DMS 273 treated with DMSO at 0.1 percent for 48 hours (cell line): ENCODE measurements around the gene TREML2.
"Not testable (repeated sequence)": the region's sequence is repeated elsewhere in the genome, so short reads cannot be mapped to it uniquely, and the experiment has no call there.

Experiments
- DNase-seq: peaks from one replicate; lab custom pipeline; 2025; lab: John Stamatoyannopoulos, UW

TREML2 gene

DNA sequence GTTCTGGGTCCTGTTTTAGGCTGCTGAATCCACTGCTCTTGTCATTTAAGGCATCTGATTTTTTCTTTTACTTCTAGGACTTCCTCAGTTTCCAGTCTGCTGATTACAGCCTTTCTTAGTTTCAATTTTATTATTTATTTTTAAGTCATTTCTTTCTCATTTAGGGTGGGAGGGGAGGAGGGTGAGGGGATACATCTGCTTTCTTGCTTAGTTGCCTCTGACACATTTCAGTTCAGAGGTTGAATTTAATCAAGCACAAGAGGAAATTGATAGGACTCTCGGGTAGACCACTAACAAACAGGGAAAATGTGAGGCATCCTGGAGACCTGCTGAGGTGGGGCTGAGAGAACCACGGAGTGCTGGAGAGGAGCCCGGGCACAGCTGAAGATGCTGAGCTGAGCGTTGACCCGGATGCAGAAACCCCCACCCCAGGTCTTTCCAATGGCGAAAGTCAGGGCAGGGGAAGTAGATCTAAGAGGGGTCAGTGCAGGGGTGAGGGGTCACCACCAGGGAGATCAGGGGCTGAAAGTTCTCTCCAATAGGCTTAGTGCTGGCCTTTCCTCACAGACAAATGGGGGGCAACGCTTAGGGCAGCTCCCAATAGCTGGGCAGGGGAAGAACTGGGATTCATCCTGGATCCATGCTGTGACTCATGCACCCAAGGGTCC, 7.6 kb upstream of the TREML2 start:
- DNase-seq: no peak

DNA sequence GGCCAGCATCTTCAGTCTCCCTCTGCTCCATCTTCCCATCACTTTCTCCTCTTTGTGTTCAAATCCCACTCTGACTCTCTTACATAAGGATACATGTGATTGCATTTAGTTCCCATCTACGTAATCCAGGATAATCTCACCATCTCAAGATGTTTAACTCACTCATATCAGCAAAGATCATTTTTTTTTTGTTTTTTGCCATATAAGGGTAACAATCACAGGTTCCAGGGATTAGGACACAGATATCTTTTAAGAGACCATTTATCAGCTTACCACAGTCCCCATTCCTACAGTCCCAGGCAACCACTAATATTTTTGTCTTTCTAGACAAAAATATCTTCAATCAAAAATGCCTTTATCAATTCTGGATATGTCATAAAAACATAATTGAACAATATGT, 3.2 kb upstream of the TREML2 start:
- DNase-seq: no peak

DNA sequence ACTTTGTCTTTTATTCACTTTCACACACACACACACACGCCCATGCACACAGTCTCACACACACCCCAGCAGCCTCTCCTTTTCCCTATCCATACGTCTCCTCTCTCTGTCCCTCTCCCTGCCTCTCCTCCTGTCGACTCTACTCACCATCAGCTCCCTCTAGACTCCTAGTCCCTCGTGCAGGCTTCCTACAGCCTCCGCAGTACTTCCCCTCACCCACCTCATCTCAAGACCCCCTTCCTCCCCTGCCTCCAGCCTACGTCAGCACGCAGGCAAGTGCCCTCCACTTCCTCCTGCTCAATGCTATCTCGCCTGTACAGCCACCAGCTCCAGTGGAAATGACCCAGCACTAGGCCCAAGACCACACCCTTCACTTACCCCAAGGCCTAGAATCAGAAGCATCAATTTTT, 820 bp upstream of the TREML2 start:
- no peak for DNase-seq

DNA sequence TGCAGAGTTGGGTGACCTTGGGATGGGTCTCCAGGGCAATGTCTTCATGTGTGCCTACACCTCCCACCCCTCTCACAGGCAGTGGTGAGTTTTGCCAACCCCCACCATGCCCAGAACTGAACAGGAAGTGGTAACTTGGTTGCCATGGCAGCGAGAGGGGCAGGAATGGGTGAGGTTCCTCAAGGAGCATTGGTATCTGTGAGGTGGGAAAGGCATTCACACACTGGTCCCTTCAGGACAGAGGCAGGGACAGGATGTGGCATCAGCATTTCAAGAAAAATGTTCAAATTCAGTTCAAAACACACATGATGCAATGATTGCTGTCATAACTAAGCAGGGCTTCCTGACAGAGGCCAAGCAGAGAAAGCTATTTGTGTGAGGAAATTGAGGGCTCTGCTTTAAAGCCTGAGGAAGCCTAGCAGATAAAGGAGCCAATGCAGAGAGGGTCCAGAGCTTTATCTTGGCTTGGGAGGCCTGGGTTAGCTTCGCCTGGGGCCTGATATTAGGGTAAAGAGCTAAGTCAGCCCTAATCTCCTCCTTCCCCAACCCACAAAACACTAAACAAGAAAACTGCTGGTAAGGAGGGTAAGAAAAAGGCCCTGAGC, 551 bp downstream of the TREML2 start:
- DNase-seq: no peak

DNA sequence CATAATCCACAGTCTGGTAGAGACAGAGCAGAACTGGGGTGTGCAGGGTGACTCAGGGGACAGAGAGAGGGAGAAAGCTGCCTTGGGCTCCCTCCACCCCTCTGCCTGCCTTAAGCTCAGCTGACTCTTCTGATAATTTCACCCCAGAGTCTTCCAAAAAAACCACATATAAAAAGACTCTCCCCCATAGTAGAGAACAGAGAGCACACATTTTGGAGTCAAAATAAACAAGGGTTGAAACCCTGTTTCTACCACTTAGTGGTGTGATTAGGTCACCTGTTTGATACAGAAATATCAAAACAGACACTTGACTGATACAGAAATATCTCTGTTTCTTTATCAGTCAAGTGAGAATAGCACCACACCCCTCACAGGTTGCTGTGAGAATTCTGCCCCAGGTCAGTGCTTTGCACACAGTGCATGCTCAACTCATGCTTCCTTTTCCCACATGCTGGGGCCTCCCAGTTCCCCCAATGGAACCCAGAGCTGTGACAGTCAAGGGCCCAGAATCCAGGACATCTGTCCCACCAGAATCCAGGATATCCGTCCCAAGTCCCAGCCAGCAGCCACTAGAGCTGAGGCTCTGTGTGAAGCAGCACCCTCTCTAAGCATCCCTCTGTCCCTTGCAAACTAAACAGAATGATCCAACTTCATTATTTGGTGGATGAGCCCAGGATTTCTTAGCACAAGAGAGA, 1.2 kb downstream of the TREML2 start:
- no peak for DNase-seq

DNA sequence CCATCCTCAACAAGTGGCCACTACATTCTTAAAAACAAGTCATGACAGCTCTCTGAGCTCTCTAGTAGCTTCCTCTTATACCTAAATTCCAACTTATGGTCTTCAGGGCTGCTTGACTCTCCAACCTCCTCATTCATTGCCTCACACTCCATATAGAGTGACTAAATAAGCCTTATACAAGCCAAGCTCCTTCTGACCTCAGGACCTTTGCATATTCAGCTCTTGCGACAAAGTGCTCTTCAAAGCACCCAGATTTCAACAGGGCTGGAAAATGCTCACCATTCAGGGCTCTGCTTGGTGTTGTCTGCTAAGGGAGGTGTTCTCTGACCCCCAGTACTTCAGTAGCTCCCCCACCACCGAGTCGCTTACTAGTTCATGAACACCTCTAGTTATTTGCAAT, 3.7 kb downstream of the TREML2 start:
- DNase-seq: no peak

DNA sequence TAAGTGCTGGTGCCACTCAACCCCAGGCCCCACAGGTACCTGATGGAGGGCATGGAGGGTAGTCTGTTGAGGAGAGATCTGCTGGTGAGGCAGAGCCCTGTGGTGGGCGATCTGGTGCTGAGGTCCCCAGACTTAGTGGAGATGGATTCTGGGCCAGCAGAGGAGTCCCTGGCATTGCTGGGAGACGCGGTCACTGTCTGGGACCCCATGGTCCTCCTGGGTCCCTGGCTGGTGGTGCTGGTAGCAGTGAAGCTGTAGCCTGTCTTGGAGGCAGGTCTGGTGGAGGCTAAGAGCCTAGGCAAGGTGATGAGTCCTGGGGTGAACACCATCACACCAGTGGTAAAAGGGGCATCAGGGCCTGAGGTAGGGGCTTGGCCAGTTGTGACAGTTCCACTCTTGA, 6.6 kb downstream of the TREML2 start:
- DNase-seq: no peak

DNA sequence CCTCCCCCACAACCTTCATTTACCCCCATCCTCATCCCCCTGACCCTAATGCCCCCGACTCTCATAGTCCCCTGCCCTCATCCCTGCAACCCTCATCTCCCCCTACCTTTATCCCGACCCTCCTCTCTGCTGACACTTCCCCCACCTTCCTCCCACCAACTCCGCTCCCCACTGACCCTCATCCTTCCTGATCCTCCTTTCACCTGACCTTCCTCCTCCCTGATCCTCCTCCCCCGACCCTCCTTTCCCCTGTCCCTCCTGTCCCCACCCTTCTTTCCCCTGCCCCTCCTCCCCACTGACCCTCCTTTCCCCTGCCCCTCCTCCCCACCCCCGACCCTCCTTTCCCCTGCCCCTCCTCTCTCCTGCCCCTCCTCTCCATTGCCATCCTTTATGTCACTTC, 7.1 kb downstream of the TREML2 start:
- DNase-seq: no peak

DNA sequence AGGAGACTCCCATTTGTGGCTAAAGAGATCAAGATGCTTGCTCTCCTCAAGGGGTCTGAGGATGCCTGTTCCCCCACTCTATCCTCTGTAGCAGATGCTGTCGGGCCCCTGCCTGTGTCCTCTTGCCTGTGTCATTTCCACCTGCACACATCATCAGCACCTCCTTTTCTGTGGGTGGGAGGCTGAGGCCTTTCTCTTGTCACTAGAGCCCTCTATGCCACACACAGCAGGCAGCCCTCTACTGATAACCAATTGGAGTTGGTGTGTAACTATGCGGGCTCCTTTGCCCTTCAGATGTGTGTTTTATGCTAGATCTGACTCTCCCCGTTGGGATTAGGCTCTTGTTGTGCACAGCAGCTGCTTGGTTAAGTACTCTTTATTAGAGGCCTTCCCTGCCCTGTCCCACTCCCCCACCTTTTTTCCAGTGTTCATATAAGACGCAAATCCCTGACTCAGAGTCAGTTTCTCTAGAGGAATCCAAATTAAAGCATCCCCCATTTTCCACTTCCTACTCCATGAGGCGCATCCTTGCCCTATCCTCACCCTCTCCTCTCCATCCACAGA, 7.7 kb downstream of the TREML2 start:
- DNase-seq: no peak

DNA sequence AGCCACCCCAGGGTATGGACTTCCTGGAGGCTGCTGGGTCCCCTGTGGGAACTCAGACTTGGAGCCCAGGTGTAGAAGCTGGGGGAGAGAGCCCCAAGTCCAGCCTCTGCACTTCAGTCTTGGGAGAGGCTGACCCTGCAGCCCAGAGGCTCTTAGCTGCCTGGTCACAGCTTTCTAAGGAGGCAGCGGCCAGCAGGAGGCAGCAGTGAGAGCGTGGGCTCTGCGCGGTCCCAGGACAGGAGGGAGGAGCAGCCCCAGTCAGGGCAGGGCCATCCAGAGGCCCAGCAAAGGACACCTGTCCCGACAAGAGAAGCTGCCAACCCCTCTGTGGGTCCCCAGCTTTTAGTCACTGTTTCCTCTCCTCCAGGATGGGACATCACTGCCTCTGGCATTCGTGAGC, 9.4 kb downstream of the TREML2 start:
- DNase-seq: no peak

DNA sequence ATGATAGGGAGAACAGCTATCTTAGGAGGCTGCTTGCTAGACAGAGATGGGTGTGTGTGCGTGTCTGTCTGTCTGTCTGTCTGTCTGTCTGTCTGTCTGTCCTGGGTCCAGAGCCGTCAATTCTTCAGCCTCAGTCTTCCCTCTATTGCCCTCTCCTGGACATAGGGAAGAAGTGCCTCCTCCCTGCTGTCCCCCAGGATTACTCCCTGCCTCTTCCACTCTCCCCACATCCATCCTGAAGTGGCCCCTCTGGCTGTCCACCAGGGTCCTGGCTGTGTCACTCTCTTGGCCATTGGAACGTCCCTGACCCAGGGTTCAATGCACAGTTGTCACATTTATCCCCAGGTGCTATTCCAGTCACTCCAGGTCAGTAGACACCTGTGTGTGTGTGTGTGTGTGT, 10.2 kb downstream of the TREML2 start:
- no peak for DNase-seq

DNA sequence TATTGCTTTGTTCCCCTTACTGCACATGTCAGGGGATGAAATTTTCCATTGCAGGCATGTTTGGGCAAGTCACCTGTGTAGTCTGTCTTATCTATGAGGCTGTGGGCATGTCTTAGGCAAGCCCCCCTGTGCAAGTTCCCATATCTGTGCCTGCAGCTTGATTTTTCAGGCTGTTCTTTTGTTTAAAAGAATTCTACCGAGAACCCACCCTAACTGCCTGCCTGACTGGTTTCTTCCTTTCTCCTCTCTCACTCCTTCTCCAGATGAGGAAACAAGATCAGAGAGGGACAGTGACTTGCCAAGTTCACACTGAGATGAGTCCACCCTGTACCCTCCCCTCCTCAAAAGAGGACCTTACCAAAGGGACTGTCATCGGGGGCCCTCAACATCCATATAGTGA, 11.0 kb downstream of the TREML2 start:
- DNase-seq: no peak

DNA sequence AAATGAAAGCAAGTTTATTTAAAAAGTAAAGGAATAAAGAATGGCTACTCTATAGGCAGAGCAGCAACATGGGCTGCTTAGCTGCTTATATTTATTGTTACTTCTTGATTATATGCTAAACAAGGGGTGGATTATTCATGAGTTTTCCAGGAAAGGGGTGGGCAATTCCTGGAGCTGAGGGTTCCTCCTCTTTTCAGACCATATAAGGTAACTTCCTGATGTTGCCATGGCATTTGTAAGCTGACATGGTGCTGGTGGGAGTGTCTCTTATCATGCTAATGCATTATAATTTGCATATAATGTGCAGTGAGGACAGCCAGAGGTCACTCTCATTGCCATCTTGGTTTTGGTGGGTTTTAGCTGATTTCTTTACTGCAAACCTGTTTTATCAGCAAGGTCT, 11.9 kb downstream of the TREML2 start:
- not testable (repeated sequence) for DNase-seq

DNA sequence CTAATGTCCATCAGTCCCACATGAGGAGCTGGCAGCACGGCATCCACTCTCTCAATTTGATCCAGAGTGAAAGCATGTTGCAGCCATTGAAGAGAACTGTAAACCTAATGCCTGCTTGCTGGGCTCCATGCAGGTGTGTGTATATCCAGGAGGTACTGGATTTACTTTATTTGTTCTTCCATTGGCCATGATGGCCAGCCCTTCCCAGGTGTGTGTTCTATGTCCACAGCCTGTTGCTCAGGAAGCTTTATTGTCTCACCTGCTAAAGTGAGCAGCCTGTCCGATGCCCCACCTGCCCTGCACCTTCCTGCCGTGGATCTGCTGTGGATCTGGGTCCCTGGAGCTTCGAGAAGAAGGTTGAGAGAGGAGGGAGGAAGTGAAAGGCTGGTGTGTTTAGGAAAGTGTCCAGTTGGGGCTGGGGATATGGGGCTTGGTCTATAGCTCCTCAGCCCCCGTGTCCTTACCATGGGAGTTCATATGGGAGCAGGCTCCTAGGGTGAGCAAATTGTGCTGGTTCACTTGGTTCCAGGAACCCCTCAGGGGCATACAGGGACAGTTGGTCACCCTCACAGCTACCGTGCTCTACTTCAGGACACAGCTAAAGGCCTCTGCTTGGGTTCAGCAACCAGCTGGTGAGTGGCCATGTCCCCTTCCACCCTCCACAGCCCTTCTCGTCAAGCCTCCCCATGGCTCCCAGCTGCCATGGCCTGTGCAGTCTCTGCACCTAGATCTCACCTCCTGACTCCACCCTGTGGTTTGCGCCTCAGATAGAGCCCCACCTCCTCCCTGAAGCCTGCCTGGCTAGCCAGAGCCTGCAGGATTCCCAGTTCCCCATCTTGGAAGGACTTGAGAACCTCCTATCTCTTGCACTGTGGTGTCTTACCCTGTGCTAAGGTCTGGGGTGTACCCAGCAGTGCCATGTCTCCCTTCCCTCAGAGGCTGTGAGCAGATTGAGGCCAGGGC, 12.7 kb downstream of the TREML2 start:
- no peak for DNase-seq

DNA sequence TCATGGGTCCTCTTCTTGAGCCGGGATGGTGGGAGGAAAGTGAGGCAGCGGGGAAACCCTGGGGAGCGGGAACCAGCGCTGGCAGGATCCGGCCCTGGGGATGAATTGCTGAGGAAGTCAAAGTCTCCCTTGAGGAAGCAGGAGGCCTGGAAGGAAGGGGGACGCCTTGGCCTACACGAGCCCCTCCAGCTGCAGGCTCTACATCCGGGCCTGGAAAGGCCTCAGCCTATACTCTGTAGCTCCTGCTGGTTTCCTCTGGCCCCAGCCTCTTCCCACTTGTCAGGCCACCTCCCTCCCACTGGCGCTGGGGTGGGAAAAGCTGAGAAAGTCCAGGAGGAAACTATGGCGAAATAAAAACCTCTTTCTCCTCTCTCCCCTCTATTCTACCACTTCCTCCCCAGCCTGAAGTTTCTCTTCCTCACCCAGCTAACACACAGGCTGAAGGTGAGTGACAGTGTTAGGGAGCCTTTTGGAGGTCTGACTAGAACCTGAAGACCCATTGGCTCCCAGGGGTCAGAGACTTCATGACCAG, 14.9 kb downstream of the TREML2 start:
- DNase-seq: no peak

DNA sequence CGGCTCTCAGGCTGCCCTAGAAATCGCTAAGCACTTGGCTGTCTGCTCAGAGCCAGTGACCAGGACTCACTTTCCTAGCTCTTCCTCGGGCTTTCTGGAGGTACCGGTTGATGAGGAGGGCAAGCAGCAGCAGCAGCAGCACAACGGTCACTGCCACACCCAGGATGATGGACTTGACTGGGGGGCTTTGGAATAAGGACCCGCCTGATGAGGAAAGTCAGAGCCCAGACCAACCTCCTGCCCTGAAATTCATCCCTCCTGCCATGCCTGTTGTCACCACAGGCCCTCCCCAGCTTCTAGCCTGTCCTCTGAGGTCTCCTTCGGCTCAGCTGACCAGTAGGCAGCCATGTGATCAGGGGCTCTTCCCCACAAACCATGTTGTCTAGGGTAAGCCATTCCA, 16.2 kb downstream of the TREML2 start:
- DNase-seq: no peak

DNA sequence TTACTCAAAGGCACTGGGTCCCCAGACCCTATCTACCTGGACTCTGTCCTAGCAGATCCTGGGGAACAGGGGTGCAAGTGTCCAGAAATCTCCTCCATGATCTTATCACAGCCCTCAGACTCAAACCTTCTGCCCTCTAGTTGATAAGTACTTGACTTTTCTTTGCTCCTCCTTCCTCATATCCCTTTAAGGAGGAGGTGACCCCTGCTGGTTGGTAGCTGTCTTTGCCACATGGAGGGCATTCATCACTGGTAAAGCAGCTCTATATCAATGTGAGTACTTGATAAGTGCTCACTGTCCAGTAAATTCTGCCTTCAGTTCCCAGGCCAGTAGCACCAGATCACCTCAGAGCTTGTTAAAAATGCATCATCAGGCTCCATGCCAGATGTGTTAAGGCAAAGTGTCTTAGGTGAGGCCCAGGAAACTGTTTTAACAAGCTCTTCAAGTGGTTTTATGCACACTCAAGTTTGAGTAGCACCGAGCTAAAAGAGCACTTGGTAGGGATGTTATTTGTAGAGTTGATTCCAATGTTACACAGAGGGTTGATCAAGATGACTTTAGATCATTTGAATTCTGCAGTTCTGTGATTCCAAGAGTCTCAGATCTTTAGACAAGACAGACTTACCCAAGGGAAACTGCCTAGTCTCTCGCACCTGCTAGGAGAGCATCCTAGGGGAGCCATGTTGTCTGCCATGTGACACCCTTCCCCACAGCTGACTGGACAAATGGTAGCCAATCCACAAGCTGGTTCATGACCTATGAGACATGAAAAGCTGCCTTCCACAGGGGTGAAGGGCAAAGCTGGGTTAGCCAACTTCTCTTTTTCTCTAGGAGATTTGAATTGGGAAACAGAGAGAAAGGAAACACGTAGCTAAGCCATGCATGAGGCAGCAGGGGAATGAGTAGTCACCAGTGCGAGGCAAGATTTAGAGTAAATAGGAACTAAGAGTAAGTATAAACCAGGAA, 18.6 kb downstream of the TREML2 start:
- DNase-seq: peak; percentile 44

DNA sequence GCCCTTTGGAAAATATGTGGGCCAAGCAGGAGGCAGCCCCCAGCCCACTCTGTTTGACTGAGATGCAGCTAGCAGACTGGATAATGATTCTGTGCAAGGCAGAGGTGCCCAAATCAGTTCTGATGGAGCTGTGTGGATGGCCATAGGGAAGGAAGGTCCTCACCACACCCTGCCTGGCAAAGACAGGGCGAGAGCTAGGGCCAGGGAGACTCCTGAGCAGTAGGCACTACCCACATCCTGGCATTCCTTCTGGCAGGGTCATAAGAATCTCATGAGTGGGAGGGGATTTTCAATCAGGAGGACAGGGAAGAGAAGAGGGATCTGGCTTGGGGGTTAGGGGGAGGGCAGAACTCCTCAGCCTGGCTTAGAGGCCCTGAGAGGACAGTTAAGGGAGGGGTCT, 19.4 kb downstream of the TREML2 start:
- no peak for DNase-seq

DNA sequence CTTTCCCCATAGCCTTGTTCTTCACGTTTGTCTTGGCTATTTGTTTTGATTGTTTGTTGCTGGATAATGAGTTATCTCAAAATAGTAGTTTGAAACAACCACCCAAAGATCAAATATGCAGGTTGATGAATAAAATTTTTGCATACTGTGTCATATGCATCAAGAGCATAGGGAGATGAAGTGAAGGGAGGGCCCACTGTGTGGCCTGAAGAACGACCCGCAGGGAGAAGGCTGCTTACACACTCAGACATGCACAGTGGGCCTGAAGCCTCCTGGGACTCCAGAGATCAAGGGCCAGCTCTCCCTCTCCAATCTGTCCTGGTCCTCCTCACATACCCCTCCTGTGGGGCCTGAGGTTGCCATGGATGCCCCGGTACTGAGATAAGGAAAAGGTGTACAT, 21.8 kb downstream of the TREML2 start:
- no peak for DNase-seq

DNA sequence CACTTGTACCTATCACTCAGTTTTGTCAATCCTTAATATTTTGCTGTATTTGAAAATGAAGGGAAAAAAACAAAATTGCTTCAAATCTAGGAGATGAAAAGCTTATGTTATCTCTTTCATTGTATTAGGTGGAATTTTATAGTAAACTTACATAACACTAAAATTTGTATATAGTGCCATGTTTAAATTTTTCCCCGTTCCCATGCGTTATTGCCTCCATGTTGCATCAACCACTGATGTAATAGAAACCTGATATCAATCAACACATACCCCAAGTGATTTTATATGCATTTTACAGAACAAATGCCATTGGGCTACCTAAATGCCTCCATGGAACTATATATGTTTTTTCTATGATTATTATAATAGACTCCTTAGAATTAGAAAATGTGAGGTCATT, 23.3 kb downstream of the TREML2 start:
- DNase-seq: no peak

DNA sequence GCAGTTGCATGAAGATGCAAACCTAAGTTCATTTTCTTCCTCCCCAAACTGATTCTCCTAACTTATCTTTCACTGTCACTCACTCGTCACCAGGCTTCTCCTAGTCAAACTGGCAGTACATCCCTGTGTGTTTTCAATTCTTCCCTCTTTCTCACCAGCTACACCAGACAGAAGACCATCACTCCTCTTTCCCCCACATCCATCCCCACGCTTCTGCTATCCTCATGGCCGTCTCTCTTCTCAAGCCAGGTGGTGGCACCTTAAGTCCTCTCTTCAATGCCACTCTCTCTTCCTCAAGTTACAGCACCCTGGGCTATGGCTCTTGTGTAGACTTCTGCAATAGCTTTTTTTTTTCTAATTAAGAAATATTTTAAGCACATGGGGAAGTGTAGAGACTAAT, 23.7 kb downstream of the TREML2 start:
- no peak for DNase-seq
